ENCODE results near the gene ABAT. TPM values are rescaled to one million over a fixed set of nuclear protein-coding genes. Genes with fewer than 3 reads are reported as not detected.
A peak's percentile ranks its signal among the peaks of the same experiment; 100 is the strongest.

ABAT gene
- total RNA-seq, 1 donor from 2014 or later: 23.3 TPM

- no peaks in the 10 kb centered on the region for H3K27me3 Mint-ChIP-seq (ENCODE audit: low read depth, unreplicated experiment)
- H3K9me3 Mint-ChIP-seq (ENCODE audit: unreplicated experiment): no peaks in the 10 kb centered on the region
- Histone ChIP-seq H3K36me3 (ENCODE audit: insufficient read depth, low read length) (peaks cover 42% of the 10 kb centered on the region), H3K4me2 (ENCODE audit: low read length) (no peak overlapping the region), H3K9ac (ENCODE audit: low read length) (no peak overlapping the region), H4K20me1 (ENCODE audit: insufficient read depth, low read length) (peaks cover 71% of the 10 kb centered on the region), H3K27ac (ENCODE audit: low read depth, low read length) (no peak overlapping the region), H3K4me1 (ENCODE audit: insufficient read depth, low read length) (peaks cover 12% of the 10 kb centered on the region), H3K79me2 (ENCODE audit: insufficient read depth, low read length) (peaks cover 45% of the 10 kb centered on the region), H3K9me3 (ENCODE audit: insufficient read depth, low read depth, low read length) (no peaks in the 10 kb centered on the region), H3K27me3 (ENCODE audit: insufficient read depth, low read length) (no peaks in the 10 kb centered on the region), H3K4me3 (ENCODE audit: insufficient read depth, low read depth, low read length) (no peak overlapping the region), H2AFZ (ENCODE audit: low read depth, low read length) (no peak overlapping the region)
- H3K4me1 Mint-ChIP-seq (ENCODE audit: low read depth, unreplicated experiment): peaks cover 10% of the 10 kb centered on the region
- TF ChIP-seq EZH2 (IDR thresholded peaks at IDR 0.05; ENCODE audit: insufficient read depth, low read length) (no peak), CTCF (IDR thresholded peaks at IDR 0.05; ENCODE audit: insufficient read depth, low read depth, low read length) (no peak)
- peak overlapping the region; percentile 62 for H3K27ac Mint-ChIP-seq (ENCODE audit: unreplicated experiment)
- H3K36me3 Mint-ChIP-seq (ENCODE audit: low read depth, unreplicated experiment): peaks cover 12% of the 10 kb centered on the region
- no peak overlapping the region for H3K4me3 Mint-ChIP-seq (ENCODE audit: unreplicated experiment)
- DNase-seq (ENCODE audit: low read depth) (no peak), FAIRE-seq (no peak)
Measured at GRCh38 chr16:8626946-8627345, 47.5 kb upstream of the ABAT start.

GRCh38 chr16:8627456-8627855, 47.0 kb upstream of the ABAT start:
- Mint-ChIP-seq H3K36me3 (ENCODE audit: low read depth, unreplicated experiment) (peaks cover 12% of the 10 kb centered on the region), H3K4me3 (ENCODE audit: unreplicated experiment) (no peak overlapping the region), H3K27ac (ENCODE audit: unreplicated experiment) (no peak overlapping the region), H3K4me1 (ENCODE audit: low read depth, unreplicated experiment) (peaks cover 10% of the 10 kb centered on the region), H3K27me3 (ENCODE audit: low read depth, unreplicated experiment) (no peaks in the 10 kb centered on the region), H3K9me3 (ENCODE audit: unreplicated experiment) (no peaks in the 10 kb centered on the region)
- no peak for TF ChIP-seq CTCF (IDR thresholded peaks at IDR 0.05; ENCODE audit: insufficient read depth, low read depth, low read length)
- TF ChIP-seq EZH2 (IDR thresholded peaks at IDR 0.05; ENCODE audit: insufficient read depth, low read length): no peak
- Histone ChIP-seq H3K9me3 (ENCODE audit: insufficient read depth, low read depth, low read length) (no peaks in the 10 kb centered on the region), H3K4me3 (ENCODE audit: insufficient read depth, low read depth, low read length) (no peak overlapping the region), H3K9ac (ENCODE audit: low read length) (no peak overlapping the region), H3K4me2 (ENCODE audit: low read length) (no peak overlapping the region), H3K27ac (ENCODE audit: low read depth, low read length) (no peak overlapping the region), H2AFZ (ENCODE audit: low read depth, low read length) (no peak overlapping the region), H3K27me3 (ENCODE audit: insufficient read depth, low read length) (no peaks in the 10 kb centered on the region), H3K36me3 (ENCODE audit: insufficient read depth, low read length) (peaks cover 45% of the 10 kb centered on the region), H3K79me2 (ENCODE audit: insufficient read depth, low read length) (peaks cover 40% of the 10 kb centered on the region), H4K20me1 (ENCODE audit: insufficient read depth, low read length) (peaks cover 74% of the 10 kb centered on the region), H3K4me1 (ENCODE audit: insufficient read depth, low read length) (peaks cover 12% of the 10 kb centered on the region)
- no peak for DNase-seq (ENCODE audit: low read depth)
- FAIRE-seq: no peak

GRCh38 chr16:8628981-8629725, 45.3 kb upstream of the ABAT start:
- Mint-ChIP-seq H3K36me3 (ENCODE audit: low read depth, unreplicated experiment) (peaks cover 12% of the 10 kb centered on the region), H3K4me3 (ENCODE audit: unreplicated experiment) (no peak overlapping the region), H3K27ac (ENCODE audit: unreplicated experiment) (no peak overlapping the region), H3K4me1 (ENCODE audit: low read depth, unreplicated experiment) (peaks cover 2% of the 10 kb centered on the region), H3K9me3 (ENCODE audit: unreplicated experiment) (no peaks in the 10 kb centered on the region), H3K27me3 (ENCODE audit: low read depth, unreplicated experiment) (no peaks in the 10 kb centered on the region)
- FAIRE-seq (no peak), DNase-seq (ENCODE audit: low read depth) (no peak)
- Histone ChIP-seq H3K36me3 (ENCODE audit: insufficient read depth, low read length) (peaks cover 47% of the 10 kb centered on the region), H3K27me3 (ENCODE audit: insufficient read depth, low read length) (no peaks in the 10 kb centered on the region), H4K20me1 (ENCODE audit: insufficient read depth, low read length) (peaks cover 77% of the 10 kb centered on the region), H3K9me3 (ENCODE audit: insufficient read depth, low read depth, low read length) (no peaks in the 10 kb centered on the region), H2AFZ (ENCODE audit: low read depth, low read length) (no peak overlapping the region), H3K4me1 (ENCODE audit: insufficient read depth, low read length) (no peaks in the 10 kb centered on the region), H3K4me3 (ENCODE audit: insufficient read depth, low read depth, low read length) (no peak overlapping the region), H3K9ac (ENCODE audit: low read length) (no peak overlapping the region), H3K79me2 (ENCODE audit: insufficient read depth, low read length) (peaks cover 23% of the 10 kb centered on the region), H3K27ac (ENCODE audit: low read depth, low read length) (no peak overlapping the region), H3K4me2 (ENCODE audit: low read length) (no peak overlapping the region)
- TF ChIP-seq CTCF (IDR thresholded peaks at IDR 0.05; ENCODE audit: insufficient read depth, low read depth, low read length) (no peak), EZH2 (IDR thresholded peaks at IDR 0.05; ENCODE audit: insufficient read depth, low read length) (no peak)
